Pancreas (tissue), 10 donors: Measurements from ENCODE around the gene GRK4. TPM values are rescaled to one million over a fixed set of nuclear protein-coding genes. Genes with fewer than 3 reads are reported as not detected.

Source experiments
- ATAC-seq, 4 donors: fragments of 200-7000 bp; cut with Tn5 transposase; one replicate each; pipeline versions ENCODE4 v1.8.0 to v1.9.1; 2020; ENCODE audit warnings: mild to moderate bottlenecking in 4 of 4, moderate library complexity in 4 of 4
- DNase-seq, 6 donors: peaks; one replicate each; pipeline ENCODE4 v3.0.0-alpha.2; 2020
- FAIRE-seq: peaks from 2 replicates; lab custom pipeline; 2012; peaks lifted over from hg19 to GRCh38; lab: Jason Lieb, UNC
- H3K27ac ChIP-seq, 4 donors: fragments of 200-600 bp; sonication (generic); 1 replicate in 3 of 4; 2 replicates in 1 of 4; pipeline versions ENCODE4 v1.5.0 to v1.8.0; 2020
- H3K27me3 ChIP-seq, 4 donors: fragments of 200-600 bp; one replicate each; pipeline ENCODE4 v1.8.0; 2021
- H3K36me3 ChIP-seq, 3 donors: fragments of 200-600 bp; sonication (generic) in 1 of 3; one replicate each; pipeline versions ENCODE4 v1.5.0 to v1.8.0; 2020 to 2021
- H3K4me1 ChIP-seq, 3 donors: fragments of 200-600 bp; one replicate each; pipeline ENCODE4 v1.8.0; 2021
- H3K4me3 ChIP-seq, 4 donors: fragments of 200-600 bp; sonication (generic) in 2 of 4; one replicate each; pipeline versions ENCODE4 v1.5.0 to v1.8.0; 2020 to 2021
- H3K9me3 ChIP-seq, 4 donors: fragments of 200-600 bp; one replicate each; pipeline ENCODE4 v1.8.0; 2021
- CTCF ChIP-seq, 4 donors: fragments of 200-600 bp; sonication (generic) in 3 of 4; IDR thresholded peaks; one replicate each; pipeline versions ENCODE4 v1.5.0 to v1.8.0; 2021; ENCODE audit warnings: antibody characterized with exemption in 4 of 4
- WGBS, 2 donors: extraction: QIAGEN DNeasy Blood & Tissue Kit; methylation state at CpG; one replicate each; pipeline ENCODE4 v1.1.7; 2013; 5-methylcytosine and 5-hydroxymethylcytosine counted together
- intact Hi-C, 3 donors: fragments of 100-400 bp; cut with DNase I; formaldehyde crosslinking; loops; one replicate each; pipeline versions ENCODE4 v1.11.1 to v1.14.2; 2022
- polyA plus RNA-seq, 2 donors: library from polyadenylated mRNA; stranded (reverse); fragments of 200-250 nt; gene quantifications; one replicate each; pipeline ENCODE4 v1.2.3, GENCODE V29; 2013
- total RNA-seq, 6 donors: library from RNA; stranded (reverse); fragmentation: NEBNext Ultra II Directional in 4 of 6; extraction: Animal tissue kit (Norgen Biotek cat#: 25700) in 4 of 6; gene quantifications; one replicate each; pipeline versions ENCODE4 v1.2.1 to v1.2.4, GENCODE V29; 2021 to 2023
- donor health status: healthy with polysubstance abuse.
- donor health status: DM: no; HTN: no; CAD: no; lungs with moderate emphysema.
- donor health status: DM: no; HTN: no; CAD: no.
- donor health status: control.
- donor health status: control.
- donor health status: Bipolar disorder and iron deficiency.
- donor health status: DM: yes; HTN: yes; CAD: no.
- donor health status: DM: no; HTN: no; CAD: no.
- donor health status: DM: no; HTN: no; CAD: no.
- donor health status: DM: yes; HTN: yes; CAD: no.

The GRK4 gene
- total and polyA plus RNA-seq, 8 donors: 4.6 to 9.7 (median 5.7) TPM

- intact Hi-C loops: no loop called here
- H3K4me1 ChIP-seq: peaks cover 6 to 13% (median 7%) of the 10 kb centered on the region in 3 donors
- 0 to 1% methylated on average over 7 to 8 of the region's 8 CpGs for WGBS, 2 donors
- H3K36me3 ChIP-seq: no peaks in the 10 kb centered on the region
- no peak for TF ChIP-seq CTCF (IDR thresholded peaks at IDR 0.05)
- H3K27me3 ChIP-seq: no peaks in the 10 kb centered on the region
- peak overlapping the region in 3 of 4 donors; percentile 69 to 86 (median 77) for H3K4me3 ChIP-seq
- H3K9me3 ChIP-seq: no peaks in the 10 kb centered on the region
- peak overlapping the region in 2 of 4 donors; percentile 81 to 83 for H3K27ac ChIP-seq
- FAIRE-seq: no peak
- no peak for DNase-seq
- ATAC-seq: no peak
These were observed 112.2 kb downstream of the GRK4 start for GRCh38 chr4:3075652-3075981.

GRCh38 chr4:3077796-3078195 lies 114.4 kb downstream of the GRK4 start:
- intact Hi-C loops: no loop called here
- WGBS, 2 donors: 85% methylated on average over 2 of the region's 2 CpGs
- Histone ChIP-seq H3K36me3 (no peaks in the 10 kb centered on the region), H3K4me3 (no peak overlapping the region), H3K27ac (no peak overlapping the region), H3K27me3 (no peaks in the 10 kb centered on the region), H3K4me1 (peaks cover 6 to 13% (median 7%) of the 10 kb centered on the region in 3 donors), H3K9me3 (no peaks in the 10 kb centered on the region)
- no peak for DNase-seq
- FAIRE-seq: no peak
- TF ChIP-seq CTCF (IDR thresholded peaks at IDR 0.05): no peak
- no peak for ATAC-seq

- Histone ChIP-seq H3K36me3 (no peaks in the 10 kb centered on the region), H3K4me1 (peaks cover 6 to 13% (median 7%) of the 10 kb centered on the region in 3 donors), H3K9me3 (no peaks in the 10 kb centered on the region), H3K27me3 (no peaks in the 10 kb centered on the region), H3K27ac (no peak overlapping the region), H3K4me3 (no peak overlapping the region)
- no peak for TF ChIP-seq CTCF (IDR thresholded peaks at IDR 0.05)
- FAIRE-seq (no peak), DNase-seq (no peak), ATAC-seq (no peak)
- 85 to 93% methylated on average over 6 of the region's 6 CpGs for WGBS, 2 donors
- intact Hi-C loops: no loop called here
These were observed 116.3 kb downstream of the GRK4 start for GRCh38 chr4:3079694-3080123.

- H3K36me3 ChIP-seq: peaks cover 0 to 6% (median 0%) of the 10 kb centered on the region in 3 donors
- intact Hi-C loops: no loop called here
- no peak overlapping the region for H3K4me3 ChIP-seq
- WGBS, 2 donors: 88 to 89% methylated on average over 6 of the region's 6 CpGs
- no peak for TF ChIP-seq CTCF (IDR thresholded peaks at IDR 0.05)
- no peaks in the 10 kb centered on the region for H3K9me3 ChIP-seq
- ATAC-seq (no peak), DNase-seq (no peak), FAIRE-seq (no peak)
- H3K27ac ChIP-seq: no peak overlapping the region
- no peaks in the 10 kb centered on the region for H3K4me1 ChIP-seq
- no peaks in the 10 kb centered on the region for H3K27me3 ChIP-seq
These were observed 119.6 kb downstream of the GRK4 start for GRCh38 chr4:3082925-3083515.

- Histone ChIP-seq H3K9me3 (no peaks in the 10 kb centered on the region), H3K36me3 (peaks cover 0 to 6% (median 0%) of the 10 kb centered on the region in 3 donors), H3K27ac (no peak overlapping the region), H3K27me3 (no peaks in the 10 kb centered on the region), H3K4me1 (no peaks in the 10 kb centered on the region), H3K4me3 (no peak overlapping the region)
- no peak for TF ChIP-seq CTCF (IDR thresholded peaks at IDR 0.05)
- ATAC-seq (no peak), FAIRE-seq (no peak), DNase-seq (no peak)
- intact Hi-C loops: no loop called here
- 17 to 38% methylated on average over 1 of the region's 1 CpG for WGBS, 2 donors
These were observed 120.4 kb downstream of the GRK4 start for GRCh38 chr4:3083732-3084131.
